Anterior cingulate cortex (tissue), 58 donors: ENCODE data around the gene SGSM1.
A peak's percentile ranks its signal among the peaks of the same experiment; 100 is the strongest.
"Not testable (repeated sequence)": the region's sequence is repeated elsewhere in the genome, so short reads cannot be mapped to it uniquely, and the experiment has no call there.

Experiments used
- DNase-seq, 58 donors: peaks; one replicate each; lab custom pipeline; 2025; lab: John Stamatoyannopoulos, UW

Gene SGSM1

DNA sequence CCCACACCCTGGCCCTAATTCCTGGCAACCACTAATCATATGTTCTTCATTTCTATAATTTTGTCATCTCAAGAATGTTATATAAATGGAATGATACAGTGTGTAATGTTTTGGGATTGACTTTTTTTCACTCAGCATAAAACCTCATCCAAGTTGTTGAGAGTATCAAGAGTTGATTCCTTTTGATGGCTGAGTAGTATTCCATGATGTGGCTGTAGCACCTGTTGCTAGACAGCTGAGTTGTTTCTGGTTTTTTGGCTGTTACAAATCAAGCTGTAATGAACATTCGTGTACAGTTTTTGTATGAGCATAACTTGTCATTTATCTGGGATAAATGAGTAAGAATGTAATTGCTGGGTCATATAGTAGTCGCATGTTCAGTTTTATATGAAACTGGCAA lies 81.2 kb downstream of the SGSM1 start:
- DNase-seq, result no peak

GRCh38 chr22:24893341-24894070 lies 87.5 kb downstream of the SGSM1 start:
- no peak for DNase-seq

DNA sequence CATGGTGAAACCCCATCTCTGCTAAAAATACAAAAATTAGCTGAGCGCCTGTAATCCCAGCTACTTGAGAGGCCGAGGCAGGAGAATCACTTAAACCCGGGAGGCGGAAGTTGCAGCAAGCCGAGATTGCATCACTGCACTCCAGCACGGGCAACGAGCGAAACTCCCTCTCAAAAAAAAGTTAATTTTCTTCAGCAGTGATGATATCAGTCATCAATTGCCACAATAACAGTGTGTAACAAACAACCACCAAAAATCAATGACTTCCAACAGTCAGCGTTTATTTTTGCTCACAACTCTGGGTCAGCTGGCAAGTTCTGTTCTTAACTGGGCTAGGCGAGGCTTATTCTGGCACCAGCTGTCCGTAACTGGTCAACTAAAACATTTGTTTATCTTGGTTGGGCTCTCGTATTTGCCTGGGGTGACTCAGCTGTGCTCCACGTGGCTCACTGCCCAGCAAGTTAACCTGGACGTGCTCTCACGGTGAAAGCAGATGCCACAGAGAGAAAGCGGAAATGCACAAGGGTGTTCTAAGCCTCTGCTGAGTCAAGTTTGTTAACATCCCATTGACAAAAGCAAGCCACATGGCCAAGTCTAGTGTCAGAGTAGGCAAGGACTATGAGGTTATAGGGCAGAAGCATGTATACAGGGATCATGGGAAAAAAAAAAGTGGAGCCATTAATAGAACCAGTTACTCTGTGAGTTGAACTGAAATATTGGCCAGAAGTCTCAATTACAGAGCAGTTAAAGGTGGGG lies 88.4 kb downstream of the SGSM1 start:
- peak in 3 of 58 donors; percentile 4 to 15 (median 7) for DNase-seq

DNA sequence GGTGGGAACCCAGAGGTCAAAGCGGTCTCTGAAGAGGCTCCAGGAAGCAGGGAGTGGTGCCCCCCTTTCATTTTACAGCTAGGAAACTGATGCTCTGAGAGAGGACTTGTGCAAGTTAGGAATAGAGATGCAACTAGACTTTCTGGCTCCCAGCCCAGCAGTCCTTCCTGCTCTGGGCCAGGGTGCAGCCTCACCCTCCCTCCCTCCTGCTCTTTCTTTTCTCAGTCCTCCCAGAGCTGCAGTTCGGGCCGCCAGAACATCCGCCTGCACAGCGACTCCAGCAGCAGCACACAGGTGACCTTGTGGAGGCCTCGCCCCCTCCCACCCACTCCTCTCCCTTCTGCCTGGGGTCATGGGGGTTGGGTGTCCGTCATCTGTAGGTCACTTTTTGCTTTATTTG lies 89.0 kb downstream of the SGSM1 start:
- DNase-seq, result peak in 6 of 58 donors; percentile 1 to 10 (median 5)

DNA sequence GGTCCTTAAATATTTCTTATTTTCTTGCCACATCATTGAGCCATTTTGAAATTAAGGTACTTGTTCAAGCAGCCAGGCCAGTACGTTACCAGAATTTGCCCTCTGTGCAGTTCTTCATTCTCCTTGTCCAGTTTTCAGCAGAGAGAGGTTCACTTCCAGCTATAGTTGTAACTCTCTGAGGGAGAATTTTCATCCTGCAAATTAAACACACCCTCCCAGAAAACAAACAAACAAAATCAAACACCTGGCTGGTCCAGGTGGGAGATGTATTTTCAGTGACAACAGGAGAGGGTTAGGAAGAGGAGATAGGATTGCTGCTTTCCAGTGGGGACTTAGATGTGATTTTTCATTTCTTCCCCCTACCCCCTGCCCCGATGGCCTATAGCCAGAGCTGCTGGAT lies 95.4 kb downstream of the SGSM1 start:
- DNase-seq, result no peak

DNA sequence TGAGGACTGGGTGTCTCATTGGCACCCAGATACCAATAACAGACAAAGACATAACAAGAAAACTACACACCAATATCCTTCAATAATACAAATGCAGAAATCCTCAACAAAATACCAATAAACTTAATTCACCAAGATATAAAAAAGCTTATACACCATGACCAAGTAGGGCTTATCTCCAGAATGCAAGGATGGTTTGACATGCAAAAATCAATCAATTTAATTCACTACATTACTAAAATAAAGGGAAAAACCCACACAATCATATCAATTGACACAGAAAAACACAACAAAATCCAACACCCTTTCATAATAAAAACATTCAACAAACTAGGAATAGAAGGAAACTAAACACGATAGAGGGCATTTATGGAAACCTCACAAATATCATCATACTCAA lies 99.9 kb downstream of the SGSM1 start:
- no peak for DNase-seq

DNA sequence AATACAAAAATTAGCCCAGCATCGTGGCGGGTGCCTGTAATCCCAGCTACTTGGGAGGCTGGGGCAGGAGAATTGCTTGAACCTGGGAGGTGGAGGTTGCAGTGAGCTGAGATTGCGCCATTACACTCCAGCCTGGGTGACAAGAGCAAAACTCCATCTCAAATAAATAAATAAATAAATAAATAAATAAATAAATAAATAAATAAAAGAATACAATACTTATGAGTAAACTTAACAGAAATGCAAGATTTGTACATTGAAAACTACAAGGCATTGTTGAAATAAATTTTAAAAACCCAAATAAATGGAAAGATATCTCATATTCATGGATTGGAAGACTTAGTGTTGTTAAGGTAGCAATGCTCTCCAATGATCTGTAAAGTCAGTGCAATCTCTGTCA lies 101.1 kb downstream of the SGSM1 start:
- not testable (repeated sequence) for DNase-seq

DNA sequence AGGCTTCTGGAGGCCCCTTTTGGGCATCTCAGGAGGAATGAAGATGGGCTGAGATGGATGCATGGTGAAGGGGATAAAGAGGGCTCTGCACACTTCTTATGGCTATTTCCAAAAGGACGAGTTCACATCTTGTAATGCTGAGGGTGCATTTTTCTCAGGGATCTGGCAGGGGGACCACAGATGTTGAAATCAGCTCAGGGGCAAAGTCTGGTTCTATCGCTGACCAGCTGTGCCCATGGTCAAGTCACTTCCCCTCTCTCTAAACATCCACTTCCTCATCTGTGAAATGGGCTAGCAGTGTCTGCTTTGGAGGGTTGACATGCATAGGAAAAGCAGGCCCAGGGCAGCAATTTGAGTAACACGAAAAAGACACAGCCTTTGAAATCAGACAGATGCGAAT lies 114.0 kb downstream of the SGSM1 start:
- no peak for DNase-seq

DNA sequence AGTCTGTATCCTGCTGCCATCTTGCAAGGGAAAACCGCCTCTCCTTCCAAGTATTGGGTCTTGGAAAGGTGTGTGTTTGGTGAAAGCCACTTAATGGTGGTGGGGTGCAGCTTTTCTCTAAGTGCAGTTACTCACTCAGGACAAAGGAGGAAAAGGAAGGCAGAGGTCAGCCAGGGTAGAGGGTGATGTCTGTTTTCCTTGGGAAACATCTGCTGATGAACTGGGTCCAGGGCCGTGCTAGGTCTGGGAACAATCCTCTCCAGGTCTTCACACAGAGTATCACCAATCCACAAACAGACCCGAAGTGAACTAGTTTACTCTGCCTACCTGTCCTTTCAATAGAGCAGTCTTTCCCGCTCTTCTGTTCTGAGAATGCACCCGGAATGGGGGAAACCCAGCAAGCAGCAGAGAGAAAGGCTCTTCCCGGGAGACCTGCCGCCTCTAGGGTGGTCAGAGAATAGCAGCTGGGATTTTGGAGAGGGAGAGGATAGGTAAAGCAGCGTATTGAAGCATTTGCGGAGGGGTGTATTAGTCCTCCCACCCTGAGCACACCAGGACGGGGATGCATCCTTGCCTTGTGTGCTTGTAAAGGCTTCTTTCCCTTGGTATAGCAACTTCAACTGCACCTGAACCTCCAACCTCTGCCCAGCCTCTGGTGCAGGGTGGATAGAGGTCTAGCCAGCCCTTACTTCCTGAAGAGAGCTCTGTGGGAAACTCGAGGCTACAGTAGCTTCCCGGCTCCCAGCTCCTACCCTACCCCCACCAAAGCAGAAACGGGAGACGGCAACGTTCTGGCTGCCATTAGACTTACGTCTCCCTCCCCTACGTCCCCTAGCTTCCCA lies 119.8 kb downstream of the SGSM1 start:
- DNase-seq, result no peak

DNA sequence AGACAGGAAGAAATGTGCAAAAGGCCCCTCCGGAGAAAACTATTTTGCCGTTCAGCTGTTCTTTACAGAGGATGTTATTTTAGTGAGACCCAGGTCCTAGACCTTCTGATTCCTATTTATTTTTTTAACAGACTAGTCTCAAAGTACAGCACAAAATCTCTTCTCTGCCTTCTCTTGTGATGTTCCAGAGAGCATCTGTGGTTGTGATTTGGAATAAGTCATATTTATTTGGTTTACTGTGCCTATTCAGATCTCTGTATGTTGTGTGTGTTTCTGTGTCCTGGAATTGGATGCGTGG lies 120.4 kb downstream of the SGSM1 start:
- DNase-seq, result no peak

GRCh38 chr22:24926849-24927579 lies 121.0 kb downstream of the SGSM1 start:
- DNase-seq, result no peak

GRCh38 chr22:24928322-24928721 lies 122.3 kb downstream of the SGSM1 start:
- DNase-seq, result no peak

- no peak for DNase-seq
These were observed 124.7 kb downstream of the SGSM1 start for GRCh38 chr22:24930678-24931077.

GRCh38 chr22:24935771-24936483 lies 129.9 kb downstream of the SGSM1 start:
- no peak for DNase-seq

- no peak for DNase-seq
These were observed 131.1 kb downstream of the SGSM1 start for GRCh38 chr22:24937114-24937513.

GRCh38 chr22:24938741-24939341 lies 132.8 kb downstream of the SGSM1 start:
- DNase-seq, result peak in 3 of 58 donors; percentile 8 to 27 (median 9)

- DNase-seq, result no peak
These were observed 136.3 kb downstream of the SGSM1 start for GRCh38 chr22:24942301-24942700.

GRCh38 chr22:24944217-24944937 lies 138.4 kb downstream of the SGSM1 start:
- no peak for DNase-seq

DNA sequence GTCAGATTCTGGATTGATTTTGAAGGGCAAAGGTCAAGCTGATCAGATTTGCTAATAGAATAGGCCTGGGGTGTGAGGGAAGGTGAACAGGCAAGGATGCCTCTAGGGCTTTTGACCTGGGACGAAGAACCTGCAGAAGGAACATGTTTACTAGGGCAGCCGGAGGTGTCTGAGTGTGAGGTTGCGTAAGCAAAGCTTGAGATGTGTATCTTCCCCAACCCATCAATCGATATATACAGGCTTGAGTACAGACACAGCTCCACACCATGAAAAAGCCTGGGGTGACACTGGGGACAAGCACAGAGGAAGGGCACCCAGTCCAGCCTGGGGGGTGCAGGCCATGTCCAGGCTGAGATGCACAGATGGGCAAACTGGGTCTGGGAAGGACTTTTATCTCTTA lies 139.4 kb downstream of the SGSM1 start:
- no peak for DNase-seq
